Breast epithelium (tissue), 4 donors: Measurements from ENCODE around the gene CDH13. TPM values are rescaled to one million over a fixed set of nuclear protein-coding genes. Genes with fewer than 3 reads are reported as not detected.

Experiments
- DNase-seq, 2 donors: peaks; one replicate each; pipeline ENCODE4 v3.0.0-alpha.2; 2019; ENCODE audit warnings: low spot score in 2 of 2
- H3K27ac ChIP-seq, 2 donors: fragments of 200-600 bp; sonication (generic) in 1 of 2; one replicate each; pipeline ENCODE4 v1.5.1; 2016 to 2019; ENCODE audit warnings: mild to moderate bottlenecking in 1 of 2
- H3K27me3 ChIP-seq, 2 donors: fragments of 200-600 bp; sonication (generic) in 1 of 2; one replicate each; pipeline versions ENCODE4 v1.5.1 to v1.6.0; 2017 to 2019; ENCODE audit warnings: control low read depth in 1 of 2, mild to moderate bottlenecking in 1 of 2
- H3K36me3 ChIP-seq: fragments of 200-600 bp; one replicate; pipeline ENCODE4 v1.5.1; 2019
- H3K4me1 ChIP-seq, 2 donors: fragments of 200-600 bp; sonication (generic); one replicate each; pipeline ENCODE4 v1.5.1; 2016 to 2019; ENCODE audit warnings: control low read depth in 1 of 2
- H3K4me3 ChIP-seq, 3 donors: fragments of 200-600 bp; sonication (generic); 1 replicate in 2 of 3; 2 replicates in 1 of 3; pipeline ENCODE4 v1.5.1; 2016 to 2019; ENCODE audit warnings: mild to moderate bottlenecking in 3 of 3, moderate library complexity in 2 of 3
- H3K9me3 ChIP-seq, 2 donors: fragments of 200-600 bp; sonication (generic) in 1 of 2; one replicate each; pipeline ENCODE4 v1.5.1; 2016 to 2019; ENCODE audit warnings: control low read depth in 1 of 2
- CTCF ChIP-seq, 3 donors: fragments of 450-650 bp; IDR thresholded peaks; one replicate each; pipeline ENCODE4 v1.5.1; 2016 to 2017; ENCODE audit warnings: antibody characterized with exemption in 3 of 3, mild to moderate bottlenecking in 3 of 3, moderate library complexity in 3 of 3
- POLR2A ChIP-seq: fragments of 450-650 bp; IDR thresholded peaks from one replicate; pipeline ENCODE4 v1.6.1; 2016; ENCODE audit warnings: antibody characterized with exemption, mild to moderate bottlenecking, moderate library complexity
- POLR2AphosphoS5 ChIP-seq, 3 donors: sonication (generic); formaldehyde crosslinking; IDR thresholded peaks; one replicate each; pipeline ENCODE4 v1.6.1; 2017; ENCODE audit warnings: antibody characterized with exemption in 3 of 3
- intact Hi-C: fragments of 100-400 bp; cut with DNase I; formaldehyde crosslinking; loops from one replicate; pipeline ENCODE4 v1.15.1; 2023; ENCODE audit warnings: low total_unique reads
- total RNA-seq, 3 donors: library from RNA; depleted of rRNA; stranded (reverse); fragments of >200 nt; gene quantifications; one replicate each; pipeline ENCODE4 v1.1.0, GENCODE V29; 2016

The CDH13 gene
- total RNA-seq, 3 donors from 2014 or later = 6.0 to 13.1 (median 11.5) TPM

DNA sequence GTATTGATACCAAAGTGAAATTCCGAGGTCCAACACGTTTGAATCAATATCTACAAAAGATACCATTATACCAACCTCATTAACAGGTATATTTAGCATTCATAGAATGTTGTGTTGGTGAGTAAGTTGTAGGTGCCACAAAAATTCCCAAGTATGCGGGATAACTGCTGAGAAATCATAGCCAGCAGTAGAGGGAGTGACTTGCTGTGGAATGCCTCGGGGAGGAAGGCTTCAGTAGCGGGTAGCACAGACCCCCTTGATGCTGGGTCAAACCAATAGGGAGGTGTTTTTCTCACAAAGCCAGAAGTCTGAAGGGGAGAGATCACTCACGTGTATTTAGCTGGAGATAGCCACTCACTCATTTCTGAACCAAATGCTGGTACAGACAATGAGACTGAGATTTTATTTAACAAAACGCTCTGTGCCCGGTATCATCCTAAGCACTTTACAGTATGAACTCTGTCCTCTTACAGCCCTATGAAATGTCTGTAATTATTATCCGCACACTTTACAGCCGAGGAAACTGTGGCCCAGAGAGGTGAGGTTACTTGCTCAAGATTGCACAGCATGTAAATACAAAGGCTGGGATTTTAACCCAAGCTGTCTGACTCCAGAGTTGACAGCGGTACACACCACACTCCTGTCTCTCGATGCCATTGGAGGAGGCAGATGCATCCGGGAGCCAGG lies 1204.1 kb downstream of the CDH13 start:
- no peak for DNase-seq
- Histone ChIP-seq H3K9me3 (no peaks in the 10 kb centered on the region), H3K4me3 (no peak overlapping the region), H3K36me3 (no peaks in the 10 kb centered on the region), H3K4me1 (no peaks in the 10 kb centered on the region), H3K27ac (no peak overlapping the region), H3K27me3 (no peaks in the 10 kb centered on the region)
- TF ChIP-seq CTCF (IDR thresholded peaks at IDR 0.05) (no peak), POLR2A (no peak), POLR2AphosphoS5 (IDR thresholded peaks at IDR 0.05) (no peak)
- intact Hi-C loops = no loop called here

DNA sequence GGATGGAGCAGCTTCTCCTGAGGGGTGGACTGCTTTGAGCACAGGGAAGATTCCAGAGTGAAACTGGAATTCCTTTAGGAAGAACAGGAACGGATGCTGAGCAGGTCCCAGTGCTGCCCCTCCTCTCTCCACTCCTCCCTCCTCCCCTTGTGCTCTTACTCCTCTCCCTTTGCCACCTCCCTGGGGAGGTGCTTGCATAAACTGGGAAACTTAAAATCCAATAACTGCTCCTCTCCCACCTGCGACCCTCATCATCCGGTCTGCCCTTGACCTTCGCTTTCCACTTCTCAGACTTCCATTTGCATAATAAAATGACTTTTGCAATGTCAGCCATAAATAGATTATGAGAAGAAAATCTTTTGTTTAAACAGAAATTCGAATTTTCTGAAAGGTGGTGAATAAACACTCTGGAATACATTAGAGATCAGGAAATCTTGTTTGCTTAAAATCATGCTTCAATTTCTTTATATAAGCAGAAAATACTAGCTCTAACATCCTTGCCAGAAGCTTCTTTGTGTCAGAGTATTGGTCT lies 1204.8 kb downstream of the CDH13 start:
- H3K4me3 ChIP-seq = no peak overlapping the region
- H3K36me3 ChIP-seq = no peaks in the 10 kb centered on the region
- no peak overlapping the region for H3K27ac ChIP-seq
- H3K9me3 ChIP-seq = no peaks in the 10 kb centered on the region
- intact Hi-C loops = no loop called here
- H3K27me3 ChIP-seq = no peaks in the 10 kb centered on the region
- TF ChIP-seq POLR2A (no peak), POLR2AphosphoS5 (IDR thresholded peaks at IDR 0.05) (no peak), CTCF (IDR thresholded peaks at IDR 0.05) (no peak)
- DNase-seq = no peak
- no peaks in the 10 kb centered on the region for H3K4me1 ChIP-seq

GRCh38 chr16:83833921-83834320 lies 1207.2 kb downstream of the CDH13 start:
- H3K4me1 ChIP-seq = no peaks in the 10 kb centered on the region
- H3K27ac ChIP-seq = no peak overlapping the region
- no peak for DNase-seq
- no peaks in the 10 kb centered on the region for H3K9me3 ChIP-seq
- no peaks in the 10 kb centered on the region for H3K27me3 ChIP-seq
- no peak for TF ChIP-seq POLR2A
- TF ChIP-seq POLR2AphosphoS5 (IDR thresholded peaks at IDR 0.05) = no peak
- no peak for TF ChIP-seq CTCF (IDR thresholded peaks at IDR 0.05)
- no peak overlapping the region for H3K4me3 ChIP-seq
- no peaks in the 10 kb centered on the region for H3K36me3 ChIP-seq
- intact Hi-C loops = no loop called here

GRCh38 chr16:83835586-83836566 lies 1209.1 kb downstream of the CDH13 start:
- H3K36me3 ChIP-seq = no peaks in the 10 kb centered on the region

DNA sequence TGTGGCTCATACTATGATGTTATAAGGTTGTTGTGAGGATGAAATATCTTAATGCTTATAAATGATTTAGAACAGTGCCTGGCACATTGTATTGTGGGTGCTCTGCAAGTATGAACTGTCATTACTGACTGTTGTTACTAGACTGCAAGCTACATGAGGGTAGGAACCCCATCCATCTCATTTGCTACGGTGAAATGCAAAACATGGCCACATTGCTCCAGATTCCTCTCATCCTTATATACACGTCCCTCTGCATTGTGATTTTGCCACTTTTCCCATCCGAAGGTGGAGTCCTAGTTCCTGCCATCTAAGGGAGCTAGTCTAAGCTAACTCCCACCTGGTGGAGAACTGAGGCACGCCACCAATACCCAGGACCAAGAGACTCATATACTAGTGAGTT lies 1210.8 kb downstream of the CDH13 start:
- Histone ChIP-seq H3K4me1 (no peaks in the 10 kb centered on the region), H3K27ac (no peak overlapping the region), H3K9me3 (no peaks in the 10 kb centered on the region), H3K36me3 (no peaks in the 10 kb centered on the region), H3K27me3 (no peaks in the 10 kb centered on the region), H3K4me3 (no peak overlapping the region)
- TF ChIP-seq POLR2A = no peak
- no peak for TF ChIP-seq CTCF (IDR thresholded peaks at IDR 0.05)
- no peak for TF ChIP-seq POLR2AphosphoS5 (IDR thresholded peaks at IDR 0.05)
- intact Hi-C loops = no loop called here
- no peak for DNase-seq

More at GRCh38 chr16:83835586-83836566, 1209.1 kb downstream of the CDH13 start:
- H3K4me1 ChIP-seq = no peaks in the 10 kb centered on the region
- TF ChIP-seq POLR2AphosphoS5 (IDR thresholded peaks at IDR 0.05) (no peak), POLR2A (no peak)
- no peak for DNase-seq
- intact Hi-C loops = no loop called here
- H3K4me3 ChIP-seq = no peak overlapping the region
- H3K9me3 ChIP-seq = no peaks in the 10 kb centered on the region
- no peaks in the 10 kb centered on the region for H3K27me3 ChIP-seq
- H3K27ac ChIP-seq = no peak overlapping the region
